Stimulated activated CD8-positive, alpha-beta memory T cell treated with anti-CD3 and anti-CD28 coated beads, Interleukin-15, amount 100 ng/mL, for 48 hours (primary cell): ENCODE measurements around the gene ACSBG1.
"Not testable (repeated sequence)": the region's sequence is repeated elsewhere in the genome, so short reads cannot be mapped to it uniquely, and the experiment has no call there.

Experiments used
- DNase-seq, 2 donors: peaks; one replicate each; pipeline ENCODE4 v3.0.0-alpha.2; 2020; ENCODE audit warnings: low read depth in 2 of 2

The ACSBG1 gene

GRCh38 chr15:78167227-78167888 is 67.0 kb downstream of the ACSBG1 start:
- no peak for DNase-seq

GRCh38 chr15:78164010-78164409 is 70.4 kb downstream of the ACSBG1 start:
- DNase-seq, result no peak

- peak in 1 of 2 donors; percentile 19 for DNase-seq
Observed at GRCh38 chr15:78162038-78162437, 72.3 kb downstream of the ACSBG1 start.

- no peak for DNase-seq
Observed at GRCh38 chr15:78159395-78159794, 75.0 kb downstream of the ACSBG1 start.

DNA sequence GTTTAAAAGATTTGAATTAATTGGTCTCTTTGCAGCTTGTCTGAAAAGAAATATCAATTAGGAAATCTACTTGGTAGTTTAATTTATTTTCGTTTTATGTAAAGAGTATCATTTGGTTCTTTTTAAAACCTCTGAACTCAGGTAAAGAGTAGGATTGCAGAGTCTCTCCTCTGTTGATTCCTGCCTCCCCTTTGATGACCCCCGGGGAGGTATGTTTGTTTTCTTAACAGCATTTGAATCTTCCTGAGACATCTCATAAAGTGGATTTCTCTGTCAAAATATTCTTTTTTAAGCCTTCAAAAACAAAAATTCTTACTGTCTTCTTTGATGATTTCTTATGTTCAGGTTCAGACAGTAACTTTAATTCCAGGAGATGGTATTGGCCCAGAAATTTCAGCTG is 77.2 kb downstream of the ACSBG1 start:
- no peak for DNase-seq

GRCh38 chr15:78156653-78157052 is 77.7 kb downstream of the ACSBG1 start:
- no peak for DNase-seq

DNA sequence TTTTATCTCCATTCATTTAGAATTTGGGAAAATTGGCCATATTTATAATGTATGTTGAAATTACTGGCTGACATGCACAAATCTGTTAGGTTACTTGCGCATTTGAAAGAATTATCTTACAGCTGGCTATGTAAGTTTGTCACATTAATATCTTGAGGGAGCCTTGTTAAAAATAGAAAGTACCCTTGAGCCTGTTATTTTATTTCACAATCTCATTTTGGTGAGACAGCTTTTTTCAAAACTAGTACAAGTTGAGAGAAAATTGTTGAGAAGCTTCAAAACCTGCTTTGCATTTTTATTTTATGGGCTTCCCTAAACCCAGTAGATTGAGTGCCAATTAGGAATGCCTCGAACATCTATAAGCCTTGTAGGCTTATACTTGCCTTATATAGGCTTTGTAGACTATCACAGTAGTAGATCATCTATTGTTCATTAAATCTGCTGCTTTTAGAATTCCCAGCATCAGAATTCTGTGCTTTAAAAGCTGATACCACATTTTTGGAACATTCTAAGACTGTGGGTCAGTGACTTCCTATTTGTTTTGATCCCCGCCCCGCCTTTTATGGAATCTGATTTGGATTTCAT is 78.9 kb downstream of the ACSBG1 start:
- DNase-seq, result no peak

- no peak for DNase-seq
Observed at GRCh38 chr15:78154955-78155354, 79.4 kb downstream of the ACSBG1 start.

DNA sequence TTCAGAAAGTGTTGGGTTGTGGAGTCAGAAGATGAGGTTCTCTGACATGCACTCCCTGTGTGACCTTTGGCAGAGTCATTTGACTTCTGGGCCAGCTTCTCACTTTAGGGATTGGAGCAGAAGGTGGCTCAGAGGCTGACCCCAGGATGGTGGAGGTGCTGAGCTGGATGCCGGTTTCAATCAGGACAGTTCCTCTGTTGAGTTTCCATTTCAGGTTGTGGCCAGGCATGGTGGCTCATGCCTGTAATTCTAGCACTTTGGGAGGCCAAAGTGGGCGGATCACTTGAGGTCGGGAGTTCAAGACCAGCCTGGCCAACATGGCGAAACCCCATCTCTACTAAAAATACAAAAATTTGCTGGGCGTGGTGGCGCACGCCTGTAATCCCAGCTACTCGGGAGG is 83.3 kb downstream of the ACSBG1 start:
- DNase-seq, result not testable (repeated sequence)

- DNase-seq, result no peak
Observed at GRCh38 chr15:78149805-78150751, 84.3 kb downstream of the ACSBG1 start.

DNA sequence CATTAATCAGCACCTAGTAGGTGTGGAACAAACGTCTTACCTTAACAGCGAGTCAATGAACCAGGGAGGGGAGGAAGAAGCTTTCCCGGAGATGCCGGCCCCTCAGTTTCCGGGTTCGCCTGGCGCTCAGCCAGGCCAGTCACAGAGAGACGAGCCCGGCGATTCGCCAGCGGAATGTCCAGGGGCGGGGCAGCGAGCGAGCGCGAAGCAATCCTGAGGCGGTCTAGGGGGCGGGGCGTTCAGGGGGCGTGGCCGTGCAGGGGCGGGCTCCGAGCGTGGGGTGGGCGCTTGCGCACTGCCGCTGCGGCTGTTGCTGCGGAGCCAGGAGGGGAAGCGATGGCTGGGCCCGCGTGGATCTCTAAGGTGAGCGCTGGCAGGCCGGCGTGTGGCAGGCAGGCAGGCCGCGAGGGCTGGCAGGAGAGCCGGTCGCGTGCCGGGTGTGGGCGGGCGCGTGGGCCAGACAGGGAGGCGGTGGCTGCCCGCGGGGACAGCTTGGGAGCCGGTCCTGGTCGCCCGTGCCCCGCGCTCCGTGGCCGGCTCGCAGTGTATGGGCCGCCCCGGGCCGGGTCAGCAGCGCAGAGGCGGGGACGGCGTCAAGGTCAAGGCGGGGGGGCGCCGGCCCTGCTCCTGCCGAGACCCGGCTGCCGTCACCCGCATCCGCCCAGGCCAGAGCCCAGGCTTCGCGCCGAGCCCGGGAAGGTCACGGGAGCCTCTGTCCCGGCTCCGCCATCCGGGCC is 85.1 kb downstream of the ACSBG1 start, which contains the start of gene IDH3A:
IDH3A (plus strand) TSS at position 295 of the 737 bp plus-strand sequence; CDS start at position 337, 42 bp downstream.
- DNase-seq, result peak; percentile 98 to 99

- no peak for DNase-seq
Observed at GRCh38 chr15:78148392-78149067, 85.8 kb downstream of the ACSBG1 start.

DNA sequence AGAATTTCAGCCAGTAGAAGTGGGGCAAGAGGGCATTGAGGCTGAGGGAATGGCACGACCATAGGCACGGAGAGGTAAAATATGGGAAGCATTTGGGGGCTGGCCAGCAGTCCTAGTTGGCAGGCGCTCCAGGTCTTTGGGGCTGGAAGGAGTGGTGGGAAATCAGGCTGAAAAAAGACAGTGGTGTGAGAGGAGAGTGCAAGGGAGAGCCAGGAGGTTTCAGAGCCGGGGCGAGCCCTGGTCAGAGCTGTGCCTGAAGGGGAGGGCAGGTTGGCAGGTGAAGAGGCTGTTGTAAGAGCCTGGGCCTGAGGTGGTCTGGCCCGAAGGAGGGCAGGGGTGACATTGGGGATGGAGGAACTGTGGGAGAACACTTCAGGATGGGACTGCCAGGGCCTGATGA is 86.8 kb downstream of the ACSBG1 start:
- DNase-seq, result no peak

- DNase-seq, result no peak
Observed at GRCh38 chr15:78146425-78147154, 87.8 kb downstream of the ACSBG1 start.

DNA sequence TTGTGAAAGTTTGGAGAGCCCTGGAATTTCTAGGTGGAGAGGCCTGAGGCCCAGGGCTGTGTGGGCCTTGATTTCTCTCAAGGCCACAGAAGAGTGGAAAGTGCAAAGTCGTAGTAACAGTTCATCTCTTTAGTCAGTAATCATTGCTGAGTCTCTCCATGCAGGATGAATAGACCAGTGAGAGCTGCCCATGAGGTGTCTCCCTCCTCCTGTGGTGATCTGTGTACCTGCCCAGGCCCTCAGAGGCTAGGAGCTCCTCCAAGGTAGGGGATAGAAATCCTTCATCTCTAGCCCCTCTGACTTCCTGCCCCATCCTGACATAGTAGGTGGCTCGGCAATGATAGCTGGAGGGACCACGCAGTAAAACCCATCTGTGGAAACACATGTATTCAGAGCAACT is 92.0 kb downstream of the ACSBG1 start:
- DNase-seq, result no peak

- no peak for DNase-seq
Observed at GRCh38 chr15:78140292-78140691, 94.1 kb downstream of the ACSBG1 start.

GRCh38 chr15:78139578-78139977 is 94.8 kb downstream of the ACSBG1 start:
- DNase-seq, result no peak

DNA sequence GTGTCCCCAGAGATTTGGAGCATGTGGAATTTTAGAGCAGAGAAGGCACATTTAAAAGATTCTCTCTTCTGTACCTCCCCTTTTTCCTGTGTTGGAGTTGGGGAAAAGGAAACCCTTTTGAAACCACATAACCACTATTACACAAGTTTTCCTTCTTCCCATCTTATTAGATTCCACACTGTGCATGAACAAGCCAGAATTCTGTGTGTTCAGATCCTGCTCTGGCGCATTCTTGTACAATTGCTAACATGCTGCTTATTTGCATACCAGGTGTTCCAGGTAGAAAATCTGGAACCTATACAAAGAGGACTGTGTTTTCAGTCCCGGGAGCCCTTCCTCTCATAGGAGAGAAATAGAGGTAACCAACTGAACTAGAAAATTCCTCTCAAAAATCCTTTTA is 100.6 kb downstream of the ACSBG1 start:
- DNase-seq, result no peak

GRCh38 chr15:78131295-78132061 is 102.9 kb downstream of the ACSBG1 start, which contains the start of gene CIB2:
TSS of gene CIB2 (minus strand) at chr15:78131445. CDS start at chr15:78131215, 230 bp downstream.
- peak; percentile 72 to 78 for DNase-seq
